PFSK-1 (cell line): ENCODE data around the gene SLC25A45.
A peak's percentile ranks its signal among the peaks of the same experiment; 100 is the strongest.

Source experiments
- FOXP2 ChIP-seq: optimal IDR thresholded peaks from 2 replicates; pipeline ENCODE3; 2011; ENCODE audit warnings: borderline replicate concordance, control low read depth, inconsistent platforms; ENCODE audit not compliant: insufficient read depth; ENCODE audit errors: extremely low read length, extremely low read depth
- POLR2AphosphoS5 ChIP-seq: IDR thresholded peaks from 2 replicates; pipeline ENCODE4 v1.6.1; 2012; ENCODE audit warnings: low read depth, mild to moderate bottlenecking, control low read depth, low read length, moderate library complexity
- REST ChIP-seq, 2 experiments: IDR thresholded peaks; 2 replicates each; pipeline versions ENCODE4 v1.6.1 to v1.8.0; 2011 to 2012; ENCODE audit warnings: low read depth in 2 of 2, low read length in 2 of 2, control low read depth in 1 of 2, inconsistent platforms in 1 of 2, mild to moderate bottlenecking in 1 of 2, moderate library complexity in 1 of 2; ENCODE audit not compliant: insufficient read depth in 1 of 2
- SIN3A ChIP-seq: IDR thresholded peaks from 2 replicates; pipeline ENCODE4 v1.6.1; 2012; ENCODE audit warnings: mild to moderate bottlenecking, low read length, moderate library complexity, borderline replicate concordance; ENCODE audit not compliant: insufficient read depth
- TAF1 ChIP-seq: IDR thresholded peaks from 2 replicates; pipeline ENCODE4 v1.6.1; 2012; ENCODE audit warnings: low read length, control low read depth, borderline replicate concordance; ENCODE audit not compliant: insufficient read depth

The SLC25A45 gene

DNA sequence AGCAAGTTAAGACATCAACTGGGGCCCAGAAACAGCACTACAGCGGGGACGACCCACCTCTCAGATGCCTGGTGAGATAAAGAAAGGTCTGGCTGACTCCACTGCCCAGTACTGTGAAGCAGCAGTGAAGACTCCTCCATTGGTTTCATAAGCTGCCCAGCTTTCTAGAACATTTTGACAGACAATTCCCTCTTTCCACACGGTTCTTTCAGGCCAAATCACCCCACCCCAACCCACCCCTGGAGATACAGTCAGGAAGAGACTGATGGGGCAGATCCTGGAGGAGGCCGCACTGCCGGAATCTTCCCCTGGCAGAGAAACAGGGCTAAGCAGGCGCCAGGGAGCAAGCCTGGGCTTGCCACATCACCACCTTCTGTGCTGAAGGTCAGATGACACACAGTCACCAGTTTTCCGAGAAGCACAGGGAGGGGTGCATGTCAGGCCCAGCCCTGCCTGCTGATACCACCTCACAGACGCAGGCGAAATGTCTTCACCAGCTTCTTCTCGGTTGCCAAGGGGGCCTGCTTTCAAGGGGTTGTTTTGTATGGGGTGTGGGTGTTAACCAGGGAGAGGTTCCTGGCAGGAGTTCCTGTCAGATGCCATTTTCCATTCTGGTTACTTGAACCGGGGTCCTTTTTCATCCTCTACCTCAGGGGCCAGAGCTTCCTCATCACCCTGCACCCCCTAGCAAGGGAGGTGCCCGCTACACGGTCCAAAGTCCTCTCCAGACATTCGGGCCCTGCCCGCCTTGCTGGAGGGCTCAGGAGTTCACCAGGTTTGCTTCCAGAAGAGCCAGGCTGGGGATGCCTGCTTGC lies 38.7 kb upstream of the SLC25A45 start:
- TF ChIP-seq TAF1 (peak; percentile 58; the same call in 1 of the 2 replicates), FOXP2 (no peak), SIN3A (peak; percentile 36; the same call in 1 of the 2 replicates), REST (IDR thresholded peaks at IDR 0.05; ENCODE audit: insufficient read depth in 1 of 2, low read depth in 2 of 2, low read length in 2 of 2) (peak in 1 of 2 experiments; percentile 7; a peak in 1 of 4 replicates), POLR2AphosphoS5 (peak; percentile 33; the same call in 1 of the 2 replicates)

- TF ChIP-seq POLR2AphosphoS5 (no peak), TAF1 (no peak), FOXP2 (no peak), REST (IDR thresholded peaks at IDR 0.05; ENCODE audit: insufficient read depth in 1 of 2, low read depth in 2 of 2, low read length in 2 of 2) (no peak), SIN3A (no peak)
These were observed 38.1 kb upstream of the SLC25A45 start for GRCh38 chr11:65420506-65420905.

GRCh38 chr11:65419772-65420481 lies 37.5 kb upstream of the SLC25A45 start:
- TF ChIP-seq REST (IDR thresholded peaks at IDR 0.05; ENCODE audit: insufficient read depth in 1 of 2, low read depth in 2 of 2, low read length in 2 of 2) (no peak), SIN3A (no peak), POLR2AphosphoS5 (peak; percentile 40), FOXP2 (no peak)

GRCh38 chr11:65419460-65419771 lies 37.0 kb upstream of the SLC25A45 start:
- TF ChIP-seq REST (IDR thresholded peaks at IDR 0.05; ENCODE audit: insufficient read depth in 1 of 2, low read depth in 2 of 2, low read length in 2 of 2) (no peak), POLR2AphosphoS5 (no peak)
